Gastrocnemius medialis (tissue), 4 donors: ENCODE data around the gene CNNM3.

Source experiments
- POLR2A ChIP-seq, 2 donors: fragments of 450-650 bp; IDR thresholded peaks; one replicate each; pipeline ENCODE4 v1.6.1; 2017; ENCODE audit warnings: antibody characterized with exemption in 2 of 2, mild to moderate bottlenecking in 2 of 2, moderate library complexity in 2 of 2
- TF ChIP-seq, protein P1 (sequence below), 5 experiments: fragments of 450-650 bp in 3 of 5; fragments of 200-600 bp in 2 of 5; sonication (generic) in 2 of 5; IDR thresholded peaks in 4 of 5; conservative IDR thresholded peaks in 1 of 5; 1 replicate in 4 of 5; 2 replicates in 1 of 5; pipeline ENCODE4 v1.5.1; 2016 to 2019; ENCODE audit warnings: antibody characterized with exemption in 5 of 5, mild to moderate bottlenecking in 3 of 5, moderate library complexity in 3 of 5

DNA sequence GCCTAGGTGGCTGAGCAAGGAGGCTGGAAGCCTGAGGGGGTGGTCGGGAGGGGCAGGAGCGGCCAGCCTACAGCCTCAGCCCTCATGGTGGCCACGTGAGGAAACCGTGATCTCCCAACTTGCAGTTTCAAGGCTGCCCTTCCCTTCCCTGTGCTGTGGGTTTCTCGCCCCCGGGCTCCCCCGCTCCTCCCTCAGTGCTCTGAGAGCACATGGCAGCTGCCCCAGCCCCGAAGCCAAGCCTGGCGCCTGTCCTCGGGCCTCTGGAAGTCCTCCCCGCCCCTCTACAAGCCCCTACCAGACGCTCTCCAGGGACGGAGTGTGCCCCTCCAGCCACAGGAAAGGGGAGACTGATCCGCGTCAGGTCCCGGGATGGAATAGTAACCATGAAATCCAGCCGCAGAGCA lies 28.3 kb downstream of the CNNM3 start:
- TF ChIP-seq, protein P1, sequence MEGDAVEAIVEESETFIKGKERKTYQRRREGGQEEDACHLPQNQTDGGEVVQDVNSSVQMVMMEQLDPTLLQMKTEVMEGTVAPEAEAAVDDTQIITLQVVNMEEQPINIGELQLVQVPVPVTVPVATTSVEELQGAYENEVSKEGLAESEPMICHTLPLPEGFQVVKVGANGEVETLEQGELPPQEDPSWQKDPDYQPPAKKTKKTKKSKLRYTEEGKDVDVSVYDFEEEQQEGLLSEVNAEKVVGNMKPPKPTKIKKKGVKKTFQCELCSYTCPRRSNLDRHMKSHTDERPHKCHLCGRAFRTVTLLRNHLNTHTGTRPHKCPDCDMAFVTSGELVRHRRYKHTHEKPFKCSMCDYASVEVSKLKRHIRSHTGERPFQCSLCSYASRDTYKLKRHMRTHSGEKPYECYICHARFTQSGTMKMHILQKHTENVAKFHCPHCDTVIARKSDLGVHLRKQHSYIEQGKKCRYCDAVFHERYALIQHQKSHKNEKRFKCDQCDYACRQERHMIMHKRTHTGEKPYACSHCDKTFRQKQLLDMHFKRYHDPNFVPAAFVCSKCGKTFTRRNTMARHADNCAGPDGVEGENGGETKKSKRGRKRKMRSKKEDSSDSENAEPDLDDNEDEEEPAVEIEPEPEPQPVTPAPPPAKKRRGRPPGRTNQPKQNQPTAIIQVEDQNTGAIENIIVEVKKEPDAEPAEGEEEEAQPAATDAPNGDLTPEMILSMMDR (IDR thresholded peaks at IDR 0.05 in 4 of 5, conservative IDR thresholded peaks at IDR 0.05 in 1 of 5) = no peak
- TF ChIP-seq POLR2A (IDR thresholded peaks at IDR 0.05) = no peak
